RPMI8226 (cell line): ENCODE data around the gene SNX25.

Source experiments
- DNase-seq: peaks from one replicate; pipeline ENCODE4 v3.0.0-alpha.2; 2015

SNX25 gene

GRCh38 chr4:185269286-185269685 is 59.9 kb downstream of the SNX25 start:
- DNase-seq, result no peak

GRCh38 chr4:185270037-185270436 is 60.6 kb downstream of the SNX25 start:
- DNase-seq, result no peak

- no peak for DNase-seq
Observed at GRCh38 chr4:185270885-185271284, 61.5 kb downstream of the SNX25 start.

- no peak for DNase-seq
Observed at GRCh38 chr4:185272245-185272644, 62.8 kb downstream of the SNX25 start.

DNA sequence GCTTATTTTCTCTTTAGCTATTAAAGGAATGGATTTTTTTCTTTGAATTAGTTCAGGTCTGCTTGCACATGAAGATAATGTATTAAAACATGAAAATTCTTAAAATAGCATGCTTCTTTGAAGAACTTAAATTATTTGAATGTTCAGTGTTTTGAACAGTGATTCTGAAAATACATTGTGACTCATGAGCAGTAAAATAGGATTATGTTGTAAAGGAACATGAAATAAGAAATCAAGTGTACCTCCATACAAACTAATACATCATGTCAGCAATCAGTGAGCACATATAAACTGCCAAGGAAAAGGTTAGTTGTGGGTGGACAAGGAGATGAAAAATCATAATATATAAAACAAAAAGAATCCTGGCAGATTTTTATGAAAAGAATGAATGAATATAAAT is 66.1 kb downstream of the SNX25 start:
- DNase-seq, result no peak

- DNase-seq, result no peak
Observed at GRCh38 chr4:185276036-185276435, 66.6 kb downstream of the SNX25 start.

GRCh38 chr4:185278716-185279115 is 69.3 kb downstream of the SNX25 start:
- DNase-seq, result no peak

DNA sequence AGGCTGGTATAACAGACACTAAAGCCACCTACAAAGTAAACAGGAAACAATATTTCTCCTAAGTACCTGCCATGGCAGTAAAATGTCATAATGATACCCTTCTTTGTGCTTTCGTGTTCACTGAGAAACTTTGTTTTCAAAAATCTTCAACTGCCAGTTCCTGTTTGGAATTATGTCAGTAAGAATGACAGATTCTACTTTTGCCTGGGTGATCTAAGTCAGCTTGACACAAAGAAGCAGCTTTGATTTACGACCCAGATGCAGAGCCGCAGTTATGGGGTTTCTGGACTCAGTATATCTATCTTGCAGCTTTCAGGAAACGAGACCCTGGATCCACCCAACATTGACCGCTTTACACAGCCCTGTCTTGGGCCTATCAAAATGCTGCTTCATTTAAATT is 71.2 kb downstream of the SNX25 start:
- DNase-seq, result no peak

GRCh38 chr4:185282968-185283367 is 73.6 kb downstream of the SNX25 start:
- no peak for DNase-seq

DNA sequence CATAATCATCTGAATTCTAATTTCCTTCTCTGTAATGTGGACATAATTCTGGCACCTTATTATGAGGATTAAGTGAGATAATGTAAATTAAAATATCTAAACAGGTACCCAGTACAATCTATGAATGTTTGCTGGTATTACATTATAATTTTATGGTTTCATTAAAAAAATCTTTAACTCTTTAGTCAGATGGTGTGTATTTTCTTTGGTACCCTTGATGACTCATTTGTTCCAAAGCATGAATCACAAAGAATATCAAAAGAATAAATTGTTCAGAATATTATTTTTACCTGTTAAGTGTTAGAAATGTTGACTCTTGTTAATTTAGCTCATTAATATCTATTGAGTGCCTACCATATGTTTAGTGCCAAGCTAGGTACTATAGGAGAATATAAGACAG is 74.3 kb downstream of the SNX25 start:
- no peak for DNase-seq

DNA sequence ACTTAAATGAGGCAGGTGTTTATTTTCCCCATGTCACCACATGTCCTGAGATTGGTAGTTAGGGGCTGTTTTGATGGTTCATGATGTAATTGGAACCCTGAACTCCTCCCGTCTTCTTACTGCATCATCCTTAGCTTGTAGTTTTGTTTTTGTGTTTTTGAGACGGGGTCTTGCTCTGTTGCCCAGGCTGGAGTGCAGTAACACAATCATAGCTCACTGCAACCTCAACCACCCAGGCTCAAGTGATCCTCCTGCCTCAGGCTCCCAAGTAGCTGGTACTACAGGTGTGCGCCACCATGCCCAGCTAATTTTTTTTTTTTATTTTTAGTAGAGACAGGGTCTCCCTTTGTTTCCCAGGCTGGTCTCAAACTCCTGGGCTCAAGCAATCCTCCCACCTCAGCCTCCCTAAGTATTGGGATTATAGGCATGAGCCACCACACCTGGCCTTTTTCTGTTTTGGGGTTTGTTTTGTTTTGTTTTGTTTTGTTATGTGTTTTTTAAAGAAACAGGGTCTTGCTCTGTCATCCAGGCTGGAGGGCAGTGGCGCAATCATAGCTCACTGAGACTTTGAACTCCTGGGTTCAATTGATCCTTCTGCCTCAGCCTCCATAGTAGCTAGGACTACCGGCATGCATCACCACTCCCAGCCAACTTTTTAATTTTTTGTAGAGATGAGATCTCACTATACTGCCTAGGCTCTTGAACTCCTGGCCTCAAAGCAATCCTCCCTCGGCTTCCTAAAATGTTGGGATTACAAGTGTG is 76.4 kb downstream of the SNX25 start:
- no peak for DNase-seq

- no peak for DNase-seq
Observed at GRCh38 chr4:185286571-185286970, 77.2 kb downstream of the SNX25 start.

DNA sequence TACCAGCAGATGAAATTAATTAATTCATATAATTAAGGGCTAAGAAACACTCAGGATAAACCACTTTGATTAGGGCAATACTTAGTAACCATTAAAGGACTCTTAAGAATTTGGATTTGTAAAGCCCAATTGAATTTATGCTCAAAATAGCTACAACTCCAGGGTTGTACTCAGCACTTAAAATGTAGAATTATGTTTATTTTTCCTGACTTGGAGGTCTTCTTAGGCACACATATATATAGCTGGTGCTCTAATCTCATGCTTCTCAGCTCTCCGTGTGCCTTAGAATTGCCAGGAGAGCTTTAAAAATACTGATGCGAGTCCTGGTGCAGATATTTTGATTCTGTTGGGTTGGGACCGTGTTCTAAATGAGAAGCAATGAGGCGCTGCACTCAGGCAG is 77.6 kb downstream of the SNX25 start:
- no peak for DNase-seq

DNA sequence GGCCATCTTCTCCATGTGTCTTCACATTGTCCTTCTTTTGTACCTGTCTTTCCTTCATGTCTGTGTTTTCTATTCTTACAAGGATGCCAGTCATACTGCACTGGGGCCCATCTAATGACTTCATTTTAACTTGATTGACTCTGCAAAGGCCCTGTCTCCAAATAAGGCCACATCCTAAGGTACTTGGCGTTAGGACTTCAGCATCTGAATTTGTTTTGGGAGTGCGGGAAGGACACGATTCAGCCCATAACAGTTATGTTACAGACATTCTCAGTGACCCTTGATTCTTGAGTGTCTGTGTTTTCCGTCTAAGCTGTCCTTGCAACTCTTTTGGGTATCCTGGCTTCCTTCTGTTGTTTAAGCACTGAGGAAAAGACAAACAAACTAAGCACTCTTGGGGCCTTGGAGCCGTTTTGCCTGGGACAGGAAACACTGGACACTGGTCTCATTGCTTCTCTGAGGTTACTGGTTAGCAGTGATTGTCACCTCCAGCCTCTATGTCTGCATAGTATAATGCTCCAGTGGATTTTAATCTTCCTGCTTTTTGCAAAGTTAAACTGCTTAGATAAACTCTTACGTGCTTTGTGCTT is 80.7 kb downstream of the SNX25 start:
- DNase-seq, result no peak

GRCh38 chr4:185290656-185291055 is 81.3 kb downstream of the SNX25 start:
- DNase-seq, result no peak

- DNase-seq, result no peak
Observed at GRCh38 chr4:185293202-185293601, 83.8 kb downstream of the SNX25 start.

DNA sequence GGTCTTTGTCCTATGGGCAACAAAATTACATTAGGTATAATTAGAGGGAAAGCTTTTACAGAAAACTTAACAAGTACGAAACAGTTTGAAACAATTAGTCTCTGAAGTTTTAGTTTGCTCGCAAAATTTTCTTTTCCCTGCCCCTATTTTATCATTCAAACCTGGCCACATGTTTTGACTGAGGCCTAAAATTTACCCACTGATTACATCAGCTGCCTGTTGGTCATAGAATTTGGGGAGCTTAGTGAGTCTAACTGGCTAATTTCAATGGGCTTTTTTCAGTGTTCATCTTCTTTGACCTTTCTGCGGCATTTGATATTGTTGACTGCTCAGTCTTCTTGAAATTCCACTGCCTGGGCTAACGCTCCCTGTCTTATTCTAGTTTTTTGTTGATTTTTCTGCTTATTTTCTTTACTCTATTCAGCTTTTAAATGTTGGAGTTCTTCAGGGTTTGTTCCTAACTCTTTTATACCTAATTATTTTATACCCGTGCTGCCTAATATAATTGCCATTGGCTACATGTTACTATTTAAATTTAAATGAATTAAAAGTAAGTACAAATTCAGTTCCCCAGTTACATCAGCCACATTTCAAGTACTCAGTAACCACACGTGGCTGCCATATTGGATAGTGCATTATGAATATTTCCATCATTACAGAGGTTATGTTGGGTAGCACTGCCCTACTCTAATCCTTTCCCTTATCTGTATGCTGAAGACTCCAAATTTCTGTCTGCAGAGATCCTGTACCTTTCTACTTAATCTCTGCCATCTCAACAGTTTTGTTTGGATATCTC is 87.5 kb downstream of the SNX25 start:
- no peak for DNase-seq

DNA sequence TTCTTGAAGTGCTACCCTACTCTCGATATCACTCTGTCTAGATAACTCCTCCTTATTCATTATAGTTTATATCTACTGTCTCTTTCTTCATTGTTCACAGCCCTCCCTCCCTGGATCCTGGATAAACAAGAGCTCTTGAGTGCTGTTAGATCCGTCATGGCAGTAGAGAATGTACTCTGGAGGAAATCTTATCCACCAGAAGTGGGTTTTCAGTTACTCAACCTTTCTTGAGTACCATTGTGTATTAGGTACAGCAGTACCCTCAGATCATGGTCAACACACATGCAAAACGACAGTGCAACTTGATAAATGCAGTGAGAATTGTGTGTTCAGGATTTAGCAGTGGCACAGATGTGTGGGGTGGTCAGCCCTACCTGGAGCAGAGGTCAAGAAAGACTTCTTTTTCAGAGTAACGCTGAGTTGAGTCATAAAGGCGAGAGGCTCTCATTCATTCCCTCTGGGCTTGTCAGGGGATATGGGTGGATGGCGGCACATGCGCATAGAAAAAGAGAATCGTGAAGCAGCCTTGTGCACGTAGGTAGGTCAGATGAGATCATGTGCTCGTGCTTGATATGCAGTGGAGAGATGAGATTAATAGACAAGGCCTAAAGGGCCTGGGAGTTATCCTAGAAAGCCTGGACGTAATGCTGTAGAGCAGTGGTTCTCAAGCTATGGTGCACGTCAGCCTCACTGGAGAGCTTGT is 89.5 kb downstream of the SNX25 start:
- no peak for DNase-seq

DNA sequence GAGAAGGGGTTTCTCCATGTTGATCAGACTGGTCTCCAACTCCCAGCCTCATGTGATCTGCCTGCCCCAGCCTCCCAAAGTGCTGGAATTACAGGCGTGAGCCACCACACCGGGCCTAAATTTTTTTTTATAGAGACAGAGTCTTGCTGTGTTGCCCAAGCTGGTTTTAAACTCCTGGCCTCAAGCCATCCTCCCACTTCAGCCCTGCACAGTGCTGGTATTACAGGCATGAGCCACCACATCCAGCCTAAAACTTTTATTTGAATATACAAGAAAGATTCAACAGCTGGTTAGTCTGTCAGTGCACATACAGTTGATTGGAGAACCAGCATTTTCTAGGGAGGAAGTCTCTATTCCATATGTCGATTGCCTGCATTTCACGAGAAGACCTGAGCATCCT is 95.1 kb downstream of the SNX25 start:
- no peak for DNase-seq

DNA sequence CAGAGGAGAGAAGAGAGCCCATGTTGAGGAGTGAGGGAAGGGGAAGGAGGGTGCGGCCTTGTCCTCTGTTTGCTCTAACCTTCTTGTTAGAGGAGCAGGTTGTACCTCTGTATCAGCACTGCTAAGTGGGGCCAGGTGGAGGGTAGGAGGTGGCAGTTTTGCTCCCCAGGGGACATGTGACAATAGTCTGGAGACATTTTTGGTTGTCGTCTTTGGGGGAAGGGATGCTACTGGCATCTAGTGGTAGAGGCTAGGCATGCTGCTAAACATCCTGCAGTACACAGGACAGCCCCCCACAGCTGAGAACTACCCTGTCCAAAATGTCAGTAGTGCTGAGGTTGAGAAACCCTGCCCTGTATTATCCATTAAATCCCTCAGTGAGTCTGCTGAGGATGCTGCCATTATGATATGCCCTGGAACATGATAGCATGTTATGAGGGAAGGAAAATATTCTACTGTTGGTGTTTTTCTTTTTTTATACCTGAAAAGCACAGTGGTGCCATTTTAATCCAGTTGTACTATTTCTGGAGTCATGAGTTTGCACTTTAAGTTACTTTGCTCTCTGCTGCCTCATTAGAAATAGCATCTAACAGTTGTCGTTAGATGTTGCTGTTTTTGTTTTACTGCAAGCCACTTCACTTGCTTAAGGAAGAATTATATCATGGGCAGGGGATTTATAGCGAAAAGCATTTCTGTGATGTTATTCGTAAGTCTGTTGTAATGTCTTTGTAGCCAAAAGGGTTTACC is 95.7 kb downstream of the SNX25 start:
- peak; percentile 26 for DNase-seq

GRCh38 chr4:185305979-185306442 is 96.6 kb downstream of the SNX25 start:
- no peak for DNase-seq

DNA sequence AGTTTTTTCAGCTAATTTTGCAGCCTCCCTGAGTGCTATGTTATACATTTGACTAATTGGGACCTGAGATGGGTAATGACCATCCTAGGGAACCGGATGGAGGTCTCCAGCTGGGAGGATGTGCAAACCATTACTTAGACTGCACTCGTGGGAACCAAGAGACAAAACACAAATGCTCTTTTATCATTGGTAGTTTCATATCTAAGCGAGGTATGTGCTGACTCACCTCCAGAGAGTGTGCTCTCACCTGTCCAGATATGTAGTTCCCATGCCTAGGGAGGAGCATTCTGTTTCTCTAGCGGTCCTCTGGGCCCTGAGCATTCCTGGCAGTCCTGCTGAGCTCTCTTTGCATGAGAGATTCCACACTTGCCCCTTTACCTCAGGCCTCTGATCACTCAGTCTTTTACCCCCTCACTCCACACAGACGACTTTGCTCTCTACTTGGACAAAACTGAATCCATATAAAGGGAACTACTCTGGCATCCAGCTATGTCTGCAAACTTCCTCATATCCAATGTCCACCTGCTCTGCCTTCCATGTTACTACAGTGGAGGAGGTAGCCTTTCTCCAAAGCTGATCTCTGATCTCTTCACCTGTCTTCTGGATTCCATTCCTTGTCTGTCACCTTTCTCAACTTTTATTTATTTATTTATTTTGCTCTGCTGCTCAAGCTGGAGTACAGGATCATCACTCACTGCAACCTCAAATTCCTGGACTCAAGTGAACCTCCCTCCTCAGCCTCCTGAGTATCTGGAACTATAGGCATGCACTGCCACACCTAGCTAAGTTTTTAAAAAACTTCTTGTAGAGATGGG is 97.9 kb downstream of the SNX25 start:
- DNase-seq, result peak; percentile 23
